DND-41 (cell line): Measurements from ENCODE around the gene TIGD1.

Experiments
- ATAC-seq: fragments of 200-7000 bp; cut with Tn5 transposase; 3 replicates; pipeline ENCODE4 v1.9.1; 2021; ENCODE audit warnings: low read depth; ENCODE audit not compliant: insufficient read depth
- DNase-seq: peaks from one replicate; pipeline ENCODE4 v3.0.0-alpha.2; 2020
- H2AFZ ChIP-seq: 2 replicates; pipeline ENCODE4 v1.6.0; 2012; ENCODE audit warnings: low read depth, low read length
- H3K27ac ChIP-seq: 2 replicates; pipeline ENCODE4 v1.5.1; 2012; ENCODE audit warnings: low read length, inconsistent platforms
- H3K27me3 ChIP-seq: fragments of 200-600 bp; sonication (generic); 2 replicates; pipeline ENCODE4 v1.6.0; 2012; ENCODE audit warnings: low read length, mild to moderate bottlenecking, inconsistent platforms; ENCODE audit not compliant: insufficient read depth, poor library complexity
- H3K36me3 ChIP-seq: 2 replicates; pipeline ENCODE4 v1.5.1; 2012; ENCODE audit warnings: low read length, inconsistent platforms; ENCODE audit not compliant: insufficient read depth
- H3K4me1 ChIP-seq: 2 replicates; pipeline ENCODE4 v1.5.1; 2012; ENCODE audit warnings: mild to moderate bottlenecking, low read length; ENCODE audit not compliant: insufficient read depth
- H3K4me2 ChIP-seq: 2 replicates; pipeline ENCODE4 v1.6.0; 2012; ENCODE audit warnings: mild to moderate bottlenecking, moderate library complexity, low read length, inconsistent platforms; ENCODE audit not compliant: insufficient read depth
- H3K4me3 ChIP-seq, 2 experiments: fragments of 200-600 bp in 1 of 2; shearing (Covaris generic) in 1 of 2; 2 replicates each; pipeline ENCODE4 v1.5.1; 2012 to 2016; ENCODE audit warnings: inconsistent platforms in 2 of 2, low read length in 2 of 2, mild to moderate bottlenecking in 2 of 2, low read depth in 1 of 2, moderate library complexity in 1 of 2
- H3K79me2 ChIP-seq: 2 replicates; pipeline ENCODE4 v1.6.0; 2012; ENCODE audit warnings: low read length, inconsistent platforms; ENCODE audit not compliant: insufficient read depth
- H3K9ac ChIP-seq: 2 replicates; pipeline ENCODE4 v1.6.0; 2012; ENCODE audit warnings: low read depth, mild to moderate bottlenecking, inconsistent platforms, low read length, moderate library complexity
- H3K9me3 ChIP-seq: 2 replicates; pipeline ENCODE4 v1.5.1; 2012; ENCODE audit warnings: low read length, moderate library complexity, mild to moderate bottlenecking, inconsistent platforms; ENCODE audit not compliant: insufficient read depth, severe bottlenecking
- H4K20me1 ChIP-seq: 2 replicates; pipeline ENCODE4 v1.6.0; 2012; ENCODE audit warnings: low read length; ENCODE audit not compliant: insufficient read depth
- EZH2 ChIP-seq: IDR thresholded peaks from 3 replicates; pipeline ENCODE4 v1.6.1; 2012; ENCODE audit warnings: borderline replicate concordance, low read depth, mild to moderate bottlenecking, moderate library complexity, low read length, inconsistent platforms; ENCODE audit not compliant: severe bottlenecking
- TF ChIP-seq, protein P1 (sequence below): IDR thresholded peaks from 2 replicates; pipeline ENCODE4 v1.5.1; 2012; ENCODE audit warnings: borderline replicate concordance, low read length, moderate library complexity, mild to moderate bottlenecking; ENCODE audit not compliant: poor library complexity, severe bottlenecking; ENCODE audit errors: extremely low read depth

TIGD1 gene

DNA sequence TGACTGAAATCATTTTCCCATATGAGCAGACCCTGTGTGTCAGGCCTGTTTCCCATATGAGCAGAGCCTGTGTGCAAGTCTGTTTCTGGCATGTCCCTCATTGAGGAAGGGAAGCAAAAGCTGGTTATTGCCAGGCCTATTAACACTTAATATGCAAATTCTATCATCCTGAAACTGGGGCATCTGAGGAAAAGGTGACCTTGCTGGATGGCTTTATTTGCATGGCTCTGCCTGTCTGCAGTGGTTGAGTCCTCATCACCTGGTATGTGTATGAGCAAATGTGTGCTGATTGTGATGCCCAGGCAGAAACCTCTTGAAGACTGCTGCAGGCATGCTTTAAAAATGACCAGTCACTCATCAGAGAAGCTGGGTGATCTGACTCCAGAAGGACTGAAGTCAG, 31.4 kb upstream of the TIGD1 start:
- peaks cover 17% of the 10 kb centered on the region for H3K36me3 ChIP-seq

DNA sequence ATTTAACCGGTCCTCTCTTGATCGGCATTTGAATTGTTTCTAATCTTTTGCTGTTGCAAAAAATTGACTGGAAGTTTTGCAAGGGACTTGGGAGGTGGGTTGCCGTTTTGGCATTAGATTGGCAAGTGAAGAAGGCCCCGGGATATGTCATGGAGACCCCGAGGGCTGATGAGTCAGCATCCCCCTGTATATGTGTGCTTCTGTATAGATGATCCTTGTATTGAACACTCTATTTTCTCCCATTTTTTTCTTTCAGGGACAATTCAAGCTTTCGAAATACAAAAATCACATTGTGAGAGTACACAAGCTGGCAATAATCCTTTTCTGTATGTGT, 30.3 kb upstream of the TIGD1 start:
- no peak for TF ChIP-seq EZH2
- TF ChIP-seq, protein P1, sequence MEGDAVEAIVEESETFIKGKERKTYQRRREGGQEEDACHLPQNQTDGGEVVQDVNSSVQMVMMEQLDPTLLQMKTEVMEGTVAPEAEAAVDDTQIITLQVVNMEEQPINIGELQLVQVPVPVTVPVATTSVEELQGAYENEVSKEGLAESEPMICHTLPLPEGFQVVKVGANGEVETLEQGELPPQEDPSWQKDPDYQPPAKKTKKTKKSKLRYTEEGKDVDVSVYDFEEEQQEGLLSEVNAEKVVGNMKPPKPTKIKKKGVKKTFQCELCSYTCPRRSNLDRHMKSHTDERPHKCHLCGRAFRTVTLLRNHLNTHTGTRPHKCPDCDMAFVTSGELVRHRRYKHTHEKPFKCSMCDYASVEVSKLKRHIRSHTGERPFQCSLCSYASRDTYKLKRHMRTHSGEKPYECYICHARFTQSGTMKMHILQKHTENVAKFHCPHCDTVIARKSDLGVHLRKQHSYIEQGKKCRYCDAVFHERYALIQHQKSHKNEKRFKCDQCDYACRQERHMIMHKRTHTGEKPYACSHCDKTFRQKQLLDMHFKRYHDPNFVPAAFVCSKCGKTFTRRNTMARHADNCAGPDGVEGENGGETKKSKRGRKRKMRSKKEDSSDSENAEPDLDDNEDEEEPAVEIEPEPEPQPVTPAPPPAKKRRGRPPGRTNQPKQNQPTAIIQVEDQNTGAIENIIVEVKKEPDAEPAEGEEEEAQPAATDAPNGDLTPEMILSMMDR: no peak
- Histone ChIP-seq H2AFZ (no peak overlapping the region), H4K20me1 (no peaks in the 10 kb centered on the region), H3K27ac (no peak overlapping the region), H3K4me3 (no peak overlapping the region), H3K36me3 (peaks cover 17% of the 10 kb centered on the region), H3K27me3 (no peaks in the 10 kb centered on the region), H3K9ac (no peak overlapping the region), H3K4me2 (no peak overlapping the region), H3K9me3 (no peaks in the 10 kb centered on the region), H3K4me1 (no peaks in the 10 kb centered on the region), H3K79me2 (no peaks in the 10 kb centered on the region)
- DNase-seq (no peak), ATAC-seq (no peak)

More for the DNA sequence above, 31.4 kb upstream of the TIGD1 start:
- H3K27ac ChIP-seq: no peak overlapping the region
- TF ChIP-seq, protein P1: no peak
- TF ChIP-seq EZH2: no peak
- H2AFZ ChIP-seq: no peak overlapping the region
- no peak overlapping the region for H3K4me3 ChIP-seq
- H3K27me3 ChIP-seq: no peaks in the 10 kb centered on the region
- no peaks in the 10 kb centered on the region for H3K79me2 ChIP-seq
- ATAC-seq (no peak), DNase-seq (no peak)
- H3K9ac ChIP-seq: no peak overlapping the region
- no peak overlapping the region for H3K4me2 ChIP-seq
- no peaks in the 10 kb centered on the region for H3K9me3 ChIP-seq
- H4K20me1 ChIP-seq: no peaks in the 10 kb centered on the region
- H3K4me1 ChIP-seq: no peaks in the 10 kb centered on the region

DNA sequence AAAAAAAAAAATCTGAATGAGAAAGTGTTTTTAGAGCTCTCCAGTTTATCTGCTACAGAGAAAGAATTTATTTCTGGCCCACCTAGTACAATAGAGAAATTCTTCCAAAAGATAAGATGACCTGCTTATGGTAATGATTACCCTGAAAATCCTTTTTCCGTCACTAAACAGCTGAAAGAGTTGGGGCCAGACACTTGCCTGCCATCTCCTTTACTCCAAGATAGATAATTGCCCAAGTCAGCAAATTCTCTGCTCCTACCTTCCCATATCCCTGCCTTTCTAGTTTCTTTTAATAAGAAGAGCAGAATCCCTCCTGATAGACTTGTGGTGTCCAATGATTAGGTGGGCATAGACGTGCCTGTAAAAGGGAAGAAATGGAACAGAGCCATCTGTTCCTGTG, 28.3 kb upstream of the TIGD1 start:
- Histone ChIP-seq H3K27ac (no peak overlapping the region), H3K36me3 (peaks cover 30% of the 10 kb centered on the region), H3K4me3 (no peak overlapping the region), H3K79me2 (no peaks in the 10 kb centered on the region), H3K4me1 (no peaks in the 10 kb centered on the region), H3K27me3 (no peaks in the 10 kb centered on the region), H3K4me2 (no peak overlapping the region), H2AFZ (no peak overlapping the region), H3K9ac (no peak overlapping the region), H3K9me3 (no peaks in the 10 kb centered on the region), H4K20me1 (no peaks in the 10 kb centered on the region)
- no peak for DNase-seq
- ATAC-seq: no peak
- TF ChIP-seq, protein P1: no peak
- no peak for TF ChIP-seq EZH2

DNA sequence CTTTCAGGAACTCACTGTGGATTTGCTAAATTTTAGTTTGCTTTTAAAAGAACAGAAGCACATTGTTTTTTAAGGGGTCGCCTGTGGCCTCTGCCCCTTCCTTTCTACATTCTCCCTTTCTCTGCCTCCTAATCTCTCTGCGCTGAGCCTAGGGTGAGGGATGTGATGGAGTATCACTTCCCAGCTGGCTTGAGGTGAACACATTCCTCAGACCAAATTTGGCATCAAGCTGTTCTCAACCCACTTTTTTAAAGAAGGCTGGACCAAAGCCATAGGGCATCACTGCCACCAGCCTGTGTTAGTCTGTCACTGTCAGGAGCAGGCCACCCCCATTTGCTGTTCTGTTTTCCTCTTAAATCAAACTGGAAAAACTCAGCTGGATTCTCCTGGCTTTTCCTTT, 27.5 kb upstream of the TIGD1 start:
- DNase-seq (no peak), ATAC-seq (no peak)
- Histone ChIP-seq H3K9ac (no peak overlapping the region), H3K4me3 (no peak overlapping the region), H3K4me2 (no peak overlapping the region), H2AFZ (no peak overlapping the region), H4K20me1 (no peaks in the 10 kb centered on the region), H3K36me3 (peaks cover 36% of the 10 kb centered on the region), H3K27ac (no peak overlapping the region), H3K9me3 (no peaks in the 10 kb centered on the region), H3K79me2 (no peaks in the 10 kb centered on the region), H3K4me1 (no peaks in the 10 kb centered on the region), H3K27me3 (no peaks in the 10 kb centered on the region)
- TF ChIP-seq, protein P1: no peak
- no peak for TF ChIP-seq EZH2
